Loucy (cell line): Measurements from ENCODE around the gene CAMK1D.

ENCODE experiments used
- CTCF ChIP-seq: fragments of 200-600 bp; sonication (generic); conservative IDR thresholded peaks from 2 replicates; pipeline ENCODE4 v1.5.1; 2014; ENCODE audit warnings: mild to moderate bottlenecking, antibody characterized with exemption, low read length
- EZH2phosphoT487 ChIP-seq: fragments of 200-600 bp; IDR thresholded peaks from 2 replicates; pipeline ENCODE4 v1.6.1; 2018; ENCODE audit warnings: antibody characterized with exemption, mild to moderate bottlenecking, moderate library complexity, borderline replicate concordance

GRCh38 chr10:12324530-12324929 lies 24.8 kb upstream of the CAMK1D start:
- TF ChIP-seq CTCF = no peak
- TF ChIP-seq EZH2phosphoT487 = no peak
